Natural killer cell treated with Interleukin-12 subunit alpha and Interleukin-12 subunit beta and Interleukin-15 and Interleukin-18, amount 100 ng/mL, for 72 hours (primary cell): Measurements from ENCODE around the gene TSPAN4. TPM values are rescaled to one million over a fixed set of nuclear protein-coding genes. Genes with fewer than 3 reads are reported as not detected.
A peak's percentile ranks its signal among the peaks of the same experiment; 100 is the strongest.

ENCODE experiments used
- ATAC-seq, 2 donors: fragments of 150-1000 bp; cut with Tn5 transposase in 1 of 2; sonication (Bioruptor Pico), chemical (Tn5 transposase) in 1 of 2; 2 replicates each; pipeline ENCODE4 v1.10.0; 2021
- DNase-seq: peaks from one replicate; pipeline ENCODE4 v3.0.0; 2022; ENCODE audit warnings: low spot score
- H3K27ac Mint-ChIP-seq, 2 donors: 1 replicate in 1 of 2; 2 replicates in 1 of 2; pipeline ENCODE4 v1.8.0; 2022; ENCODE audit warnings: mixed read lengths in 2 of 2, mild to moderate bottlenecking in 1 of 2, moderate library complexity in 1 of 2
- H3K27me3 Mint-ChIP-seq, 2 donors: 1 replicate in 1 of 2; 2 replicates in 1 of 2; pipeline ENCODE4 v1.8.0; 2022; ENCODE audit warnings: mixed read lengths in 2 of 2
- H3K36me3 Mint-ChIP-seq: one replicate; pipeline ENCODE4 v1.8.0; 2022; ENCODE audit warnings: mixed read lengths
- H3K4me1 Mint-ChIP-seq, 2 donors: 1 replicate in 1 of 2; 2 replicates in 1 of 2; pipeline ENCODE4 v1.8.0; 2022; ENCODE audit warnings: low read depth in 2 of 2, mixed read lengths in 2 of 2, mild to moderate bottlenecking in 1 of 2
- H3K4me3 Mint-ChIP-seq: one replicate; pipeline ENCODE4 v1.8.0; 2022; ENCODE audit warnings: mixed read lengths
- H3K9me3 Mint-ChIP-seq: 2 replicates; pipeline ENCODE4 v1.8.0; 2022; ENCODE audit warnings: mixed read lengths
- total RNA-seq, 2 donors: library from RNA; stranded (reverse); gene quantifications; one replicate each; pipeline ENCODE4 v1.2.3, GENCODE V29; 2022

Gene TSPAN4
- total RNA-seq, 2 donors from 2014 or later = 17.4 to 31.4 TPM

- Mint-ChIP-seq H3K27me3 (no peaks in the 10 kb centered on the region), H3K9me3 (no peaks in the 10 kb centered on the region), H3K36me3 (no peaks in the 10 kb centered on the region), H3K4me1 (peaks cover 24 to 31% of the 10 kb centered on the region in 2 donors), H3K4me3 (peak overlapping the region; percentile 84), H3K27ac (peak overlapping the region; percentile 59 to 66)
- no peak for DNase-seq
- peak; percentile 39 to 62 for ATAC-seq
These were observed 677 bp upstream of the TSPAN4 start for GRCh38 chr11:841981-842369.

GRCh38 chr11:843086-843734 lies 558 bp downstream of the TSPAN4 start:
- ATAC-seq (peak in 1 of 2 donors; percentile 0), DNase-seq (no peak)
- H3K9me3 Mint-ChIP-seq = no peaks in the 10 kb centered on the region
- peaks cover 17 to 25% of the 10 kb centered on the region in 2 donors for H3K4me1 Mint-ChIP-seq
- H3K4me3 Mint-ChIP-seq = peak overlapping the region; percentile 72
- H3K27ac Mint-ChIP-seq = peak overlapping the region; percentile 18 to 33
- no peaks in the 10 kb centered on the region for H3K36me3 Mint-ChIP-seq
- no peaks in the 10 kb centered on the region for H3K27me3 Mint-ChIP-seq

GRCh38 chr11:843818-844692 lies 1.4 kb downstream of the TSPAN4 start:
- DNase-seq = no peak
- H3K27ac Mint-ChIP-seq = peak overlapping the region; percentile 18 to 33
- H3K9me3 Mint-ChIP-seq = no peaks in the 10 kb centered on the region
- ATAC-seq = no peak
- H3K27me3 Mint-ChIP-seq = no peaks in the 10 kb centered on the region
- peaks cover 17 to 22% of the 10 kb centered on the region in 2 donors for H3K4me1 Mint-ChIP-seq
- H3K36me3 Mint-ChIP-seq = no peaks in the 10 kb centered on the region
- H3K4me3 Mint-ChIP-seq = peak overlapping the region; percentile 72

- Mint-ChIP-seq H3K27me3 (no peaks in the 10 kb centered on the region), H3K4me3 (no peak overlapping the region), H3K9me3 (no peaks in the 10 kb centered on the region), H3K4me1 (peaks cover 17 to 22% of the 10 kb centered on the region in 2 donors), H3K36me3 (no peaks in the 10 kb centered on the region), H3K27ac (no peak overlapping the region)
- no peak for DNase-seq
- no peak for ATAC-seq
These were observed 2.3 kb downstream of the TSPAN4 start for GRCh38 chr11:844693-845644.

GRCh38 chr11:845872-846495 lies 3.3 kb downstream of the TSPAN4 start:
- H3K36me3 Mint-ChIP-seq = no peaks in the 10 kb centered on the region
- no peak overlapping the region for H3K4me3 Mint-ChIP-seq
- ATAC-seq (no peak), DNase-seq (no peak)
- no peaks in the 10 kb centered on the region for H3K27me3 Mint-ChIP-seq
- no peaks in the 10 kb centered on the region for H3K9me3 Mint-ChIP-seq
- peaks cover 10 to 14% of the 10 kb centered on the region in 2 donors for H3K4me1 Mint-ChIP-seq
- H3K27ac Mint-ChIP-seq = no peak overlapping the region

- H3K4me1 Mint-ChIP-seq = peaks cover 6 to 9% of the 10 kb centered on the region in 2 donors
- no peak for DNase-seq
- no peak for ATAC-seq
- H3K4me3 Mint-ChIP-seq = no peak overlapping the region
- H3K27me3 Mint-ChIP-seq = no peaks in the 10 kb centered on the region
- no peak overlapping the region for H3K27ac Mint-ChIP-seq
- no peaks in the 10 kb centered on the region for H3K36me3 Mint-ChIP-seq
- H3K9me3 Mint-ChIP-seq = no peaks in the 10 kb centered on the region
These were observed 3.9 kb downstream of the TSPAN4 start for GRCh38 chr11:846496-847098.

- ATAC-seq = no peak
- no peaks in the 10 kb centered on the region for H3K27me3 Mint-ChIP-seq
- H3K36me3 Mint-ChIP-seq = no peaks in the 10 kb centered on the region
- no peak overlapping the region for H3K4me3 Mint-ChIP-seq
- H3K4me1 Mint-ChIP-seq = peaks cover 6 to 9% of the 10 kb centered on the region in 2 donors
- no peak overlapping the region for H3K27ac Mint-ChIP-seq
- H3K9me3 Mint-ChIP-seq = no peaks in the 10 kb centered on the region
- no peak for DNase-seq
These were observed 5.2 kb downstream of the TSPAN4 start for GRCh38 chr11:847876-848275.

- Mint-ChIP-seq H3K9me3 (no peaks in the 10 kb centered on the region), H3K36me3 (no peaks in the 10 kb centered on the region), H3K27me3 (no peaks in the 10 kb centered on the region), H3K27ac (no peak overlapping the region), H3K4me1 (peaks cover 4 to 8% of the 10 kb centered on the region in 2 donors), H3K4me3 (peak overlapping the region; percentile 34)
- ATAC-seq = peak; percentile 73 to 79
- peak; percentile 72 for DNase-seq
These were observed 5.8 kb downstream of the TSPAN4 start for GRCh38 chr11:848380-848931.

GRCh38 chr11:849104-849824 lies 6.6 kb downstream of the TSPAN4 start:
- Mint-ChIP-seq H3K27ac (no peak overlapping the region), H3K9me3 (no peaks in the 10 kb centered on the region), H3K36me3 (no peaks in the 10 kb centered on the region), H3K4me3 (peak overlapping the region; percentile 63), H3K4me1 (peaks cover 0 to 3% of the 10 kb centered on the region in 2 donors), H3K27me3 (no peaks in the 10 kb centered on the region)
- DNase-seq (no peak), ATAC-seq (peak; percentile 29 to 66)

GRCh38 chr11:849951-850774 lies 7.5 kb downstream of the TSPAN4 start:
- ATAC-seq = peak in 1 of 2 donors; percentile 3
- Mint-ChIP-seq H3K4me1 (peaks cover 0 to 3% of the 10 kb centered on the region in 2 donors), H3K27ac (no peak overlapping the region), H3K9me3 (no peaks in the 10 kb centered on the region), H3K4me3 (peak overlapping the region; percentile 60), H3K36me3 (no peaks in the 10 kb centered on the region), H3K27me3 (no peaks in the 10 kb centered on the region)
- no peak for DNase-seq
